ENCODE results near the gene SPON2.

SPON2 gene

GRCh38 chr4:1193206-1194009, 21.0 kb upstream of the SPON2 start:
- no peaks in the 10 kb centered on the region for H3K27me3 ChIP-seq (ENCODE audit: control insufficient read depth, insufficient read depth, low read length, poor library complexity, severe bottlenecking)
- WGBS, 2 experiments = 89 to 95% methylated on average over 18 to 22 of the region's 28 CpGs
- H3K9me3 ChIP-seq (ENCODE audit: control insufficient read depth, low read length) = no peaks in the 10 kb centered on the region
- H3K36me3 ChIP-seq (ENCODE audit: control insufficient read depth, insufficient read depth, low read length) = no peaks in the 10 kb centered on the region
- H3K4me3 ChIP-seq (ENCODE audit: insufficient read depth, low read depth, low read length) = no peak overlapping the region
- H3K27ac ChIP-seq (ENCODE audit: insufficient read depth, low read depth, low read length, poor library complexity, severe bottlenecking) = no peak overlapping the region
- no peaks in the 10 kb centered on the region for H3K4me1 ChIP-seq (ENCODE audit: control insufficient read depth, insufficient read depth, low read length)

GRCh38 chr4:1192493-1193205, 20.3 kb upstream of the SPON2 start:
- Histone ChIP-seq H3K4me3 (ENCODE audit: insufficient read depth, low read depth, low read length) (no peak overlapping the region), H3K36me3 (ENCODE audit: control insufficient read depth, insufficient read depth, low read length) (no peaks in the 10 kb centered on the region), H3K27me3 (ENCODE audit: control insufficient read depth, insufficient read depth, low read length, poor library complexity, severe bottlenecking) (no peaks in the 10 kb centered on the region), H3K9me3 (ENCODE audit: control insufficient read depth, low read length) (no peaks in the 10 kb centered on the region), H3K4me1 (ENCODE audit: control insufficient read depth, insufficient read depth, low read length) (no peaks in the 10 kb centered on the region), H3K27ac (ENCODE audit: insufficient read depth, low read depth, low read length, poor library complexity, severe bottlenecking) (no peak overlapping the region)
- WGBS, 2 experiments = 90 to 91% methylated on average over 13 of the region's 13 CpGs

GRCh38 chr4:1192091-1192492, 19.7 kb upstream of the SPON2 start:
- Histone ChIP-seq H3K9me3 (ENCODE audit: control insufficient read depth, low read length) (no peaks in the 10 kb centered on the region), H3K27ac (ENCODE audit: insufficient read depth, low read depth, low read length, poor library complexity, severe bottlenecking) (no peak overlapping the region), H3K4me1 (ENCODE audit: control insufficient read depth, insufficient read depth, low read length) (no peaks in the 10 kb centered on the region), H3K36me3 (ENCODE audit: control insufficient read depth, insufficient read depth, low read length) (no peaks in the 10 kb centered on the region), H3K4me3 (ENCODE audit: insufficient read depth, low read depth, low read length) (no peak overlapping the region), H3K27me3 (ENCODE audit: control insufficient read depth, insufficient read depth, low read length, poor library complexity, severe bottlenecking) (no peaks in the 10 kb centered on the region)
- WGBS, 2 experiments = 88 to 93% methylated on average over 4 of the region's 4 CpGs

GRCh38 chr4:1191621-1192020, 19.2 kb upstream of the SPON2 start:
- Histone ChIP-seq H3K27me3 (ENCODE audit: control insufficient read depth, insufficient read depth, low read length, poor library complexity, severe bottlenecking) (no peaks in the 10 kb centered on the region), H3K36me3 (ENCODE audit: control insufficient read depth, insufficient read depth, low read length) (no peaks in the 10 kb centered on the region), H3K4me1 (ENCODE audit: control insufficient read depth, insufficient read depth, low read length) (no peaks in the 10 kb centered on the region), H3K9me3 (ENCODE audit: control insufficient read depth, low read length) (no peaks in the 10 kb centered on the region), H3K27ac (ENCODE audit: insufficient read depth, low read depth, low read length, poor library complexity, severe bottlenecking) (no peak overlapping the region), H3K4me3 (ENCODE audit: insufficient read depth, low read depth, low read length) (no peak overlapping the region)
- WGBS, 2 experiments = 79 to 83% methylated on average over 5 of the region's 5 CpGs

- H3K36me3 ChIP-seq (ENCODE audit: control insufficient read depth, insufficient read depth, low read length) = no peaks in the 10 kb centered on the region
- H3K27ac ChIP-seq (ENCODE audit: insufficient read depth, low read depth, low read length, poor library complexity, severe bottlenecking) = no peak overlapping the region
- H3K9me3 ChIP-seq (ENCODE audit: control insufficient read depth, low read length) = no peaks in the 10 kb centered on the region
- H3K27me3 ChIP-seq (ENCODE audit: control insufficient read depth, insufficient read depth, low read length, poor library complexity, severe bottlenecking) = no peaks in the 10 kb centered on the region
- no peaks in the 10 kb centered on the region for H3K4me1 ChIP-seq (ENCODE audit: control insufficient read depth, insufficient read depth, low read length)
- WGBS, 2 experiments = 56 to 58% methylated on average over 1 of the region's 1 CpG
- H3K4me3 ChIP-seq (ENCODE audit: insufficient read depth, low read depth, low read length) = no peak overlapping the region
Measured at GRCh38 chr4:1187182-1187581, 14.8 kb upstream of the SPON2 start.

- no peak overlapping the region for H3K4me3 ChIP-seq (ENCODE audit: insufficient read depth, low read depth, low read length)
- no peaks in the 10 kb centered on the region for H3K9me3 ChIP-seq (ENCODE audit: control insufficient read depth, low read length)
- 75 to 89% methylated on average over 6 of the region's 6 CpGs for WGBS, 2 experiments
- no peak overlapping the region for H3K27ac ChIP-seq (ENCODE audit: insufficient read depth, low read depth, low read length, poor library complexity, severe bottlenecking)
- H3K27me3 ChIP-seq (ENCODE audit: control insufficient read depth, insufficient read depth, low read length, poor library complexity, severe bottlenecking) = no peaks in the 10 kb centered on the region
- H3K36me3 ChIP-seq (ENCODE audit: control insufficient read depth, insufficient read depth, low read length) = no peaks in the 10 kb centered on the region
- no peaks in the 10 kb centered on the region for H3K4me1 ChIP-seq (ENCODE audit: control insufficient read depth, insufficient read depth, low read length)
Measured at GRCh38 chr4:1183985-1184773, 11.8 kb upstream of the SPON2 start.

GRCh38 chr4:1182313-1182712, 9.9 kb upstream of the SPON2 start:
- Histone ChIP-seq H3K9me3 (ENCODE audit: control insufficient read depth, low read length) (no peaks in the 10 kb centered on the region), H3K27me3 (ENCODE audit: control insufficient read depth, insufficient read depth, low read length, poor library complexity, severe bottlenecking) (no peaks in the 10 kb centered on the region), H3K4me1 (ENCODE audit: control insufficient read depth, insufficient read depth, low read length) (no peaks in the 10 kb centered on the region), H3K36me3 (ENCODE audit: control insufficient read depth, insufficient read depth, low read length) (no peaks in the 10 kb centered on the region), H3K4me3 (ENCODE audit: insufficient read depth, low read depth, low read length) (no peak overlapping the region), H3K27ac (ENCODE audit: insufficient read depth, low read depth, low read length, poor library complexity, severe bottlenecking) (no peak overlapping the region)

GRCh38 chr4:1180663-1181062, 8.3 kb upstream of the SPON2 start:
- Histone ChIP-seq H3K4me3 (ENCODE audit: insufficient read depth, low read depth, low read length) (no peak overlapping the region), H3K27ac (ENCODE audit: insufficient read depth, low read depth, low read length, poor library complexity, severe bottlenecking) (no peak overlapping the region), H3K4me1 (ENCODE audit: control insufficient read depth, insufficient read depth, low read length) (no peaks in the 10 kb centered on the region), H3K36me3 (ENCODE audit: control insufficient read depth, insufficient read depth, low read length) (no peaks in the 10 kb centered on the region), H3K9me3 (ENCODE audit: control insufficient read depth, low read length) (no peaks in the 10 kb centered on the region), H3K27me3 (ENCODE audit: control insufficient read depth, insufficient read depth, low read length, poor library complexity, severe bottlenecking) (no peaks in the 10 kb centered on the region)

- 76 to 91% methylated on average over 1 of the region's 1 CpG for WGBS, 2 experiments
- H3K36me3 ChIP-seq (ENCODE audit: control insufficient read depth, insufficient read depth, low read length) = no peaks in the 10 kb centered on the region
- no peak overlapping the region for H3K27ac ChIP-seq (ENCODE audit: insufficient read depth, low read depth, low read length, poor library complexity, severe bottlenecking)
- no peak overlapping the region for H3K4me3 ChIP-seq (ENCODE audit: insufficient read depth, low read depth, low read length)
- H3K4me1 ChIP-seq (ENCODE audit: control insufficient read depth, insufficient read depth, low read length) = no peaks in the 10 kb centered on the region
- no peaks in the 10 kb centered on the region for H3K27me3 ChIP-seq (ENCODE audit: control insufficient read depth, insufficient read depth, low read length, poor library complexity, severe bottlenecking)
- no peaks in the 10 kb centered on the region for H3K9me3 ChIP-seq (ENCODE audit: control insufficient read depth, low read length)
Measured at GRCh38 chr4:1179976-1180375, 7.6 kb upstream of the SPON2 start.

- 78 to 80% methylated on average over 7 of the region's 7 CpGs for WGBS, 2 experiments
- H3K36me3 ChIP-seq (ENCODE audit: control insufficient read depth, insufficient read depth, low read length) = no peaks in the 10 kb centered on the region
- no peaks in the 10 kb centered on the region for H3K9me3 ChIP-seq (ENCODE audit: control insufficient read depth, low read length)
- H3K27ac ChIP-seq (ENCODE audit: insufficient read depth, low read depth, low read length, poor library complexity, severe bottlenecking) = no peak overlapping the region
- peaks cover 2% of the 10 kb centered on the region for H3K27me3 ChIP-seq (ENCODE audit: control insufficient read depth, insufficient read depth, low read length, poor library complexity, severe bottlenecking)
- no peak overlapping the region for H3K4me3 ChIP-seq (ENCODE audit: insufficient read depth, low read depth, low read length)
- no peaks in the 10 kb centered on the region for H3K4me1 ChIP-seq (ENCODE audit: control insufficient read depth, insufficient read depth, low read length)
Measured at GRCh38 chr4:1179089-1179441, 6.7 kb upstream of the SPON2 start.

All from ectodermal cell (in vitro differentiated cells).